Stimulated activated CD4-positive, alpha-beta T cell treated with anti-CD3 and anti-CD28 coated beads, Interleukin-12 subunit alpha, Interleukin-12 subunit beta, amount 100 ng/mL, for 48 hours (primary cell): ENCODE results near the gene ABCB9.
"Not testable (repeated sequence)": the region's sequence is repeated elsewhere in the genome, so short reads cannot be mapped to it uniquely, and the experiment has no call there.

Experiments
- DNase-seq, 3 donors: peaks; one replicate each; pipeline ENCODE4 v3.0.0-alpha.2; 2020; ENCODE audit warnings: low read depth in 2 of 3, low spot score in 1 of 3

Gene ABCB9

DNA sequence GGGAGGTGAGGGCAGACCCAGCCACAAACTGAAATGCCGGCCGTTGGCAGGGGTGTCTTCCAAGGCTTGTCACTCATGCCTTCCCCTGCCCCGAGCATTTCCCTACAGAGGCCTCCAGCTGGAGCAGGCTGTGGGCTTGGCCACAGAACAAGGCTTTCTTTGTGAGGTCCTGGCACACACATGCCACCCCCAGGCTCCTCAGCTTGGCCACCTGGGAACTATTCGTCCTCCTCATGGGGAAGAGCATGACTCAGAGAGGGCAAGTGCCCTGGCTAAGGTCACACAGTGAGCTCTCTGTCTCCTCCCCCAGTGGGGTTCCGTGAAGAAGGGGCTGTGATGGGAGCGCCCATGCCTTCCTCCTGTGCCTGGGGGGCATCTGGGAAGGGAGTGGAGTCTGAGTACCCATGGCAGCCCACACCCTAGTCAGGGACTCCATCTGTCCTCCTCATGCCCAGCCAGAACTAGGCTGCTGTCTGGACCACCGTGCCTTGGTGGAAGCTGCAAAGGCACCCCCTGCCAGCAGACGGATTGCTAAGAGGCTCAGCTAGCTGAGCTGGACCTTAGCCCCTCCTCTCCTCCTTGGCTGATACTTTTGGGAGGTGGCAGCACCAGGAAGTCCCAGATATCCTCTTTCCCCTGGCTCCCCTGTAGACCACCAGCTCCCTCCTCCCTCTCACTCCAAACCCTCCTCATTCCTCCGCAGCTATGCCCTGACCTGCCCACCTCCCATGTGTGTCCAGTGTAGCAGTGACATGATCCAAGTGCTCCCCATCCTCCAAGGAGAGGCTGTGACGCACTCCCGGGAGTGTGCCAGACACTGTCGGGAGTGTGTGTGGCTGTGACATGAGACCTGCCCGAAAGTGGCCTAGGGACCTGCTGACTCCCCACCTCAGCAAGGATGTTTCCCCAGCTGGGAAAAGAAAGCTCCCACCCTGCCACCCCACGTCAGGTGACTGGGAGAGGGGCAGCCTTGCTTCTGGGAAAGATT lies 21.4 kb downstream of the ABCB9 start:
- no peak for DNase-seq

DNA sequence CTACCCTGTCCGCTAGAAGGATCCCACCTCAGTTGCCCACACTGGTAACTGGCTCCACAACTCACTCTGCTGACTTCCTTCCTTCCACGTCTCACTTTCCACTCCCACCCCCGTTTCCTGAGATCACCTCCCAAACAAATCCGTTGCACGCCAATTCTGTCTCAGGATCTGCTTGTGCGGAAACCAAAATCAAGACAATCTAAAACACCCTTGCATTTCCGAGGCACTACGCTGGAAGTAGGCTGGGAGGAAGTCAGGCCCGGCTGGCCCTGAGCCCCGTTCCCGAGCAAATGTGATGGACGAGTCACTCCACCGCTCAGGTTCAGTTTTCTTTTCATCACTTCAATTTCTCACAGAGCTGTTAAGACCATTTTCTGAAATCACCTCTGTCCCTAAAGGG lies 23.1 kb downstream of the ABCB9 start:
- DNase-seq: no peak

GRCh38 chr12:122942637-122943036 lies 23.6 kb downstream of the ABCB9 start:
- no peak for DNase-seq

DNA sequence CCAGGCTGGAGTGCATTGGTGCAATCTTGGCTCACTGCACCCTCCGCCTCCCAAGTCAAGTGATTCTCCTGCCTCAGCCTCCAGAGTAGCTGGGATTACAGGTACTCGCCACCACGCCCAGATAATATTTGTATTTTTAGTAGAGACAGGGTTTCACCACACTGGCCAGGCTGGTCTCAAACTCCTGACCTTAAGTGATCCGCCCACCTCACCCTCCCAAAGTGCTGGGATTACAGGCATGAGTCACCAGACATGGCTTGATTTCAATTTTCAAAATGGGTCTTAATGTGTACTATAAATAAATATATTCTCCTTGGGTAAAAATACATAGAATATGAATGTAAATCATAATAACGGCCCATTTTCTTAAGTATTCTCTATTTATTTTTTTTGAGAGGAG lies 24.9 kb downstream of the ABCB9 start:
- not testable (repeated sequence) for DNase-seq

DNA sequence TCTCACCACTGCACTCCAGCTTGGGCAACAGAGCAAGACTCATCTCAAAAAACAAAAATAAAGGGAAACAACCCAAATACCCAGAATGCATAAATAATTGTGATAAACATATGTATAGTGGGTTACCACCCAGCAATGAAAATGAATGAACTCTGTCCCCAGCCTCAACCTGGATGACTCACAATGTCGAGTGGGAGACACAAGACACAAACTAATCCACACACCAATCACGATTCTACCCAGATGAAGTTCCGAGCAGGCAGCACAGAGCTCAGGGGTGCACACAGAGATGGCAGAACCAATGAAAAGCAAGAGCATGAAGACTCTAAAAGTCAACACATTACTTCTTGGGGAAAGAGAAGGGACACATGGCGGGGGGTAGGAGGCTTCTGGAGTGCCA lies 27.1 kb downstream of the ABCB9 start:
- no peak for DNase-seq

DNA sequence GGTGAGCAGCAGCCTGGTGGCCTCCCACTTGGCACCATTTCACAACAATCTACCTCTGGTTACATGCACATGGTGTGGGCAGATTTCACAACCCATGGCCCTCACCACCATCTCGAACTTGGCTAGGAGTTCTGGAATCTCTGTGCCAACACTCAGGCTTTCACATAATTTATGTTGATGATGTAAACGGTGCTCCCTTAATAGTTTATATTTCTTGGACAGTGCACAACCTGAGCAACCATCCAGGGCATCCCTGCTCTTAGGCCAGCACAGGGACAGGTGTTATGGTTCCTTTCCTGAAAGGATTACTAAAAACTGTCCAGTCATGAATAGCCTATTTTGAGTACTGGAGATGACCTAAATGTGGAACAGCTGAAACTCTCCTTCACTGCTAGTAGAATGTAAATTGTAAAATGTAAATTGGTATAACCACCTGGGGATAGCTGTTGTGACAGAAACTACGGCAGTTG lies 28.6 kb downstream of the ABCB9 start:
- DNase-seq: no peak

GRCh38 chr12:122935318-122935717 lies 30.9 kb downstream of the ABCB9 start:
- no peak for DNase-seq

GRCh38 chr12:122934722-122935121 lies 31.5 kb downstream of the ABCB9 start:
- DNase-seq: no peak

- DNase-seq: no peak
These were observed 34.1 kb downstream of the ABCB9 start for GRCh38 chr12:122932207-122932606.

- no peak for DNase-seq
These were observed 36.5 kb downstream of the ABCB9 start for GRCh38 chr12:122929812-122930211.

GRCh38 chr12:122929148-122929538 lies 37.1 kb downstream of the ABCB9 start:
- DNase-seq: no peak

GRCh38 chr12:122928404-122929147 lies 37.7 kb downstream of the ABCB9 start:
- no peak for DNase-seq

- DNase-seq: no peak
These were observed 38.4 kb downstream of the ABCB9 start for GRCh38 chr12:122927756-122928403.

DNA sequence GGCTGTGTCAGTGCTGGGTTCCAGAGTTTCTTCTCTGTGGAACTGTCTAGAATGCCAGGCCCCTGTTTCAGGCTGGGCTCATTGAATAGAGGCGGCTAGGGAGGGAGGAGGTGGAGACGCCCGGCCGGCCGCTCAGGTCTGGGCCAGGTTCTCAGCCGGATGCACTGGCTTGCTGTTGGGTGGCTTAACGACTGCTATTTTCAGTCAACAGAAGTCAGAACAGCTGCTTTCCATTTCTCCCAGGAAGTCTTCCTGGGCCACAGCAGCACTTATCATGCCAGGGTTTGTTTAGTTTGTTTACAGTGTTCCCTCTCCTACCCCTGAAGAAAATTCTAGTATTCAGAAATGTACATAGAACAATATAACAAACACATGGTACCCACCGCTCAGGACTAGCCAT lies 44.3 kb downstream of the ABCB9 start:
- no peak for DNase-seq

GRCh38 chr12:122920687-122921086 lies 45.6 kb downstream of the ABCB9 start:
- DNase-seq: no peak

GRCh38 chr12:122918827-122919226 lies 47.4 kb downstream of the ABCB9 start:
- no peak for DNase-seq

GRCh38 chr12:122917507-122918121 lies 48.6 kb downstream of the ABCB9 start:
- no peak for DNase-seq

- DNase-seq: no peak
These were observed 56.6 kb downstream of the ABCB9 start for GRCh38 chr12:122909442-122910288.

DNA sequence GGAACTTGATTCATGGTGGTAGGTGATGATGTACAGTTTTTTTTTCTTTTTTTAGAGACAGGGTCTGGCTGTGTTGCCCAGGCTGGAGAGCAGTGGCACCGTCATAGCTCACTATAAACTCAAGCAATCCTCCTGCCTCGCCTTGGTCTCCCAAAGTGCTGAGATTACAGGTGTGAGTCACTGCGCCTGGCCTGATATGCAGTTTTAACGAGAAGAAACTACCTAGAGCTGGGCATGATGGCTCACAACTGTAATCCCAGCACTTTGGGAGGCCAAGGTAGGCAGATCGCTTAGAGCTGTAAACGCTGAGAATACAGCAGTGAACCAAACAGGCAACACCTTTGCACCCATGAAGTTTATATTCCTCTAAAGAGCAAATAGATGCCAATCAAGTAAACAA lies 57.3 kb downstream of the ABCB9 start:
- DNase-seq: no peak

- DNase-seq: not testable (repeated sequence)
These were observed 61.0 kb downstream of the ABCB9 start for GRCh38 chr12:122905258-122905657.
